K562 (cell line): ENCODE results near the gene CHRNA9. TPM values are rescaled to one million over a fixed set of nuclear protein-coding genes. Genes with fewer than 3 reads are reported as not detected.
A peak's percentile ranks its signal among the peaks of the same experiment; 100 is the strongest.

Experiments
- ADNP ChIP-seq: fragments of 200-800 bp; sonication (Bioruptor generic); IDR thresholded peaks from 2 replicates; pipeline ENCODE4 v1.6.1; 2016; ENCODE audit warnings: missing genetic modification characterization, missing compliant biosample characterization
- ATF7 ChIP-seq: fragments of 450-650 bp; IDR thresholded peaks from 2 replicates; pipeline ENCODE4 v1.7.1; 2014; ENCODE audit warnings: mild to moderate bottlenecking, moderate library complexity
- CCAR2 ChIP-seq: fragments of 200-400 bp; formaldehyde crosslinking; IDR thresholded peaks from 2 replicates; pipeline ENCODE4 v1.6.1; 2017; ENCODE audit warnings: mild to moderate bottlenecking, low read depth, low read length
- CCNT2 ChIP-seq: IDR thresholded peaks from 2 replicates; pipeline ENCODE4 v1.6.1; 2011; ENCODE audit warnings: borderline replicate concordance, low read depth, mild to moderate bottlenecking, moderate library complexity, mixed read lengths, low read length; ENCODE audit not compliant: insufficient read length; ENCODE audit errors: extremely low read depth
- EHMT2 ChIP-seq: fragments of 450-650 bp; IDR thresholded peaks from 2 replicates; pipeline ENCODE4 v1.6.1; 2018; ENCODE audit warnings: antibody characterized with exemption
- ETV1 ChIP-seq: fragments of 450-650 bp; conservative IDR thresholded peaks from 2 replicates; pipeline ENCODE4 v1.6.1; 2016; ENCODE audit warnings: missing genetic modification characterization, control low read depth, low read depth, missing compliant biosample characterization
- FUS ChIP-seq: fragments of 200-400 bp; formaldehyde crosslinking; optimal IDR thresholded peaks from 2 replicates; pipeline ENCODE3; 2017; ENCODE audit warnings: low read depth, low read length
- GATAD2B ChIP-seq: fragments of 450-650 bp; IDR thresholded peaks from 2 replicates; pipeline ENCODE4 v1.6.1; 2017; ENCODE audit warnings: mild to moderate bottlenecking, borderline replicate concordance
- IFI16 ChIP-seq: fragments of 250-450 bp; sonication (Bioruptor Pico); IDR thresholded peaks from 2 replicates; pipeline ENCODE4 v2.1.2; 2022; ENCODE audit warnings: mild to moderate bottlenecking, inconsistent platforms
- KDM4B ChIP-seq, 2 experiments: fragments of 450-650 bp in 1 of 2; sonication (generic) in 1 of 2; IDR thresholded peaks; 2 replicates each; pipeline ENCODE4 v1.6.1; 2016 to 2017; ENCODE audit warnings: borderline replicate concordance in 2 of 2, antibody characterized with exemption in 1 of 2, low read depth in 1 of 2, mild to moderate bottlenecking in 1 of 2
- KHSRP ChIP-seq: fragments of 450-650 bp; IDR thresholded peaks from 2 replicates; pipeline ENCODE4 v1.6.1; 2017
- MTF1 ChIP-seq: fragments of 250-450 bp; sonication (Bioruptor Pico); IDR thresholded peaks from 2 replicates; pipeline ENCODE4 v1.9.0; 2021; ENCODE audit warnings: moderate library complexity, mild to moderate bottlenecking, inconsistent platforms, borderline replicate concordance
- NCOA6 ChIP-seq: fragments of 450-650 bp; IDR thresholded peaks from 2 replicates; pipeline ENCODE4 v1.6.1; 2017; ENCODE audit warnings: mild to moderate bottlenecking
- PHB2 ChIP-seq: fragments of 450-650 bp; IDR thresholded peaks from 2 replicates; pipeline ENCODE4 v1.6.1; 2017; ENCODE audit warnings: low read depth
- RB1 ChIP-seq: fragments of 450-650 bp; IDR thresholded peaks from 2 replicates; pipeline ENCODE4 v1.6.1; 2017; ENCODE audit warnings: low read depth, mild to moderate bottlenecking
- RBM14 ChIP-seq: fragments of 200-400 bp; formaldehyde crosslinking; IDR thresholded peaks from 2 replicates; pipeline ENCODE4 v1.6.1; 2018; ENCODE audit warnings: low read depth, mild to moderate bottlenecking, low read length, moderate library complexity, borderline replicate concordance; ENCODE audit not compliant: insufficient read depth
- USF2 ChIP-seq: sonication (generic); formaldehyde crosslinking; IDR thresholded peaks from 2 replicates; pipeline ENCODE4 v1.5.0; 2020; ENCODE audit warnings: missing genetic modification reagents
- VEZF1 ChIP-seq: fragments of 200-800 bp; sonication (Bioruptor generic); IDR thresholded peaks from 2 replicates; pipeline ENCODE4 v1.6.1; 2017; ENCODE audit warnings: missing genetic modification characterization, missing compliant biosample characterization
- ZMIZ1 ChIP-seq, 2 experiments: fragments of 150-350 bp in 1 of 2; IDR thresholded peaks; 2 replicates each; pipeline ENCODE4 v1.6.1; 2012 to 2016; ENCODE audit warnings: low read depth in 2 of 2, low read length in 2 of 2, mild to moderate bottlenecking in 1 of 2, moderate library complexity in 1 of 2
- ZNF253 ChIP-seq: fragments of 250-450 bp; sonication (Bioruptor Pico); conservative IDR thresholded peaks from 2 replicates; pipeline ENCODE4 v1.6.1; 2021; ENCODE audit warnings: mild to moderate bottlenecking
- polyA plus RNA-seq, 8 experiments: library from polyadenylated mRNA; depleted of rRNA in 4 of 8; stranded (reverse) in 5 of 8; unstranded in 3 of 8; fragments of >200 nt; fragmentation: Nextera tagmentation in 2 of 8; fragmentation: Illumina TruSeq in 1 of 8; extraction: Ambion mirVana in 2 of 8; extraction: Trizol in 1 of 8; gene quantifications; 2 replicates each; pipeline versions ENCODE4 v1.2.1 to v1.2.3, GENCODE V29; 2011 to 2014; ENCODE audit warnings: inconsistent platforms in 1 of 8, missing spikeins in 1 of 8
- total RNA-seq, 7 experiments: library from RNA; depleted of rRNA in 6 of 7; stranded (reverse); fragments of >200 nt in 6 of 7; fragmentation: Illumina TruSeq in 2 of 7; extraction: Trizol in 2 of 7; gene quantifications; 2 replicates each; pipeline versions ENCODE4 v1.2.1 to v1.2.3, GENCODE V29; 2011 to 2021; ENCODE audit warnings: low replicate concordance in 1 of 7

Gene CHRNA9
- total and polyA plus RNA-seq, 9 of the 15 experiments (the other 6 are each of a cell fraction or from before 2014, with no cell fraction given) = not detected

- TF ChIP-seq MTF1 (CRISPR knock-in tag) = no peak
- no peak for TF ChIP-seq RBM14
- no peak for TF ChIP-seq ZNF253 (CRISPR knock-in tag)
- TF ChIP-seq CCNT2 = peak; percentile 86
- no peak for TF ChIP-seq FUS
- no peak for TF ChIP-seq RB1
- no peak for TF ChIP-seq CCAR2
- no peak for TF ChIP-seq KHSRP
- no peak for TF ChIP-seq KDM4B (IDR thresholded peaks at IDR 0.05; ENCODE audit: borderline replicate concordance in 2 of 2, low read depth in 1 of 2)
- TF ChIP-seq EHMT2 = no peak
- no peak for TF ChIP-seq NCOA6
- TF ChIP-seq USF2 (CRISPR knock-in tag) = no peak
- TF ChIP-seq ADNP (tag) = 0 out of 2 replicates have a peak, but pooled peaks have one; percentile 47
- no peak for TF ChIP-seq IFI16
- TF ChIP-seq VEZF1 (CRISPR knock-in tag) = no peak
- peak; percentile 42; the same call in 1 of the 2 replicates for TF ChIP-seq GATAD2B
- TF ChIP-seq ETV1 (tag) = peak; percentile 80
- peak; percentile 60; the same call in 1 of the 2 replicates for TF ChIP-seq PHB2
- peak in 1 of 2 experiments; percentile 83; a peak in 2 of 4 replicates for TF ChIP-seq ZMIZ1 (IDR thresholded peaks at IDR 0.05; ENCODE audit: low read depth in 2 of 2, low read length in 2 of 2)
- peak; percentile 50 for TF ChIP-seq ATF7
These were observed 23.3 kb upstream of the CHRNA9 start (continued) for GRCh38 chr4:40311811-40312346.
